H1 (cell line): ENCODE measurements around the gene SLIT3. TPM values are rescaled to one million over a fixed set of nuclear protein-coding genes. Genes with fewer than 3 reads are reported as not detected.

ENCODE experiments used
- CTCF ChIA-PET: fragments of 300-600 bp; sonication (Branson Sonifier 250); formaldehyde crosslinking; loops from one replicate; lab custom pipeline; 2021; ENCODE audit not compliant: partially characterized antibody; lab: Charles Lee
- POLR2A ChIA-PET: fragments of 300-600 bp; sonication (Branson Sonifier 250); formaldehyde crosslinking; loops from one replicate; lab custom pipeline; 2021; ENCODE audit warnings: inconsistent platforms; ENCODE audit not compliant: partially characterized antibody; lab: Charles Lee
- DNase-seq, 2 experiments: peaks; one replicate each; pipeline versions ENCODE4 v3.0.0 to v3.0.0-alpha.2; 2010 to 2022; ENCODE audit warnings: low spot score in 2 of 2, low read depth in 1 of 2, mixed read lengths in 1 of 2
- FAIRE-seq: peaks from 2 replicates; lab custom pipeline; 2011; peaks lifted over from hg19 to GRCh38; lab: Jason Lieb, UNC
- H2AFZ ChIP-seq: 2 replicates; pipeline ENCODE4 v1.8.1; 2012; ENCODE audit warnings: low read length, inconsistent platforms
- H2AK5ac ChIP-seq: 2 replicates; pipeline ENCODE4 v1.6.1; 2013; ENCODE audit warnings: low read depth, low read length
- H2BK120ac ChIP-seq: replicated peaks from 2 replicates; pipeline ENCODE3; 2013; ENCODE audit warnings: low read depth, low read length, inconsistent platforms
- H2BK12ac ChIP-seq: 2 replicates; pipeline ENCODE4 v1.6.1; 2013; ENCODE audit warnings: low read depth, low read length
- H2BK15ac ChIP-seq: 2 replicates; pipeline ENCODE4 v1.6.1; 2013; ENCODE audit warnings: low read length
- H2BK20ac ChIP-seq: 2 replicates; pipeline ENCODE4 v1.6.1; 2013; ENCODE audit warnings: low read length
- H2BK5ac ChIP-seq: 2 replicates; pipeline ENCODE4 v1.6.1; 2013; ENCODE audit warnings: low read depth, low read length
- H3K14ac ChIP-seq: 2 replicates; pipeline ENCODE4 v1.6.1; 2013; ENCODE audit warnings: inconsistent platforms; ENCODE audit not compliant: insufficient read length
- H3K18ac ChIP-seq: 2 replicates; pipeline ENCODE4 v1.6.1; 2013; ENCODE audit warnings: low read length; ENCODE audit errors: extremely low read depth
- H3K23ac ChIP-seq: 2 replicates; pipeline ENCODE4 v1.6.1; 2013; ENCODE audit warnings: inconsistent platforms; ENCODE audit not compliant: insufficient read length
- H3K23me2 ChIP-seq: 2 replicates; pipeline ENCODE4 v1.6.1; 2013; ENCODE audit warnings: low read depth, low read length
- H3K27ac ChIP-seq: 2 replicates; pipeline ENCODE4 v1.6.1; 2011; ENCODE audit warnings: low read depth, low read length, inconsistent platforms
- H3K27me3 ChIP-seq, 4 experiments: replicated peaks in 1 of 4; 1 replicate in 1 of 4; 2 replicates in 3 of 4; pipeline versions ENCODE4 v1.6.1 to v1.8.1; 2011 to 2013; ENCODE audit warnings: low read length in 3 of 4, mild to moderate bottlenecking in 3 of 4, inconsistent platforms in 2 of 4, mixed read lengths in 2 of 4, moderate library complexity in 1 of 4; ENCODE audit not compliant: control insufficient read depth in 3 of 4, insufficient read depth in 3 of 4; ENCODE audit errors: extremely low read depth in 1 of 4
- H3K36me3 ChIP-seq, 4 experiments: 2 replicates each; pipeline versions ENCODE4 v1.6.1 to v1.8.1; 2011 to 2013; ENCODE audit warnings: mild to moderate bottlenecking in 4 of 4, low read length in 3 of 4, moderate library complexity in 2 of 4, control low read depth in 1 of 4, inconsistent platforms in 1 of 4; ENCODE audit not compliant: insufficient read depth in 4 of 4, control insufficient read depth in 2 of 4
- H3K4ac ChIP-seq: replicated peaks from 2 replicates; pipeline ENCODE3; 2013; ENCODE audit warnings: low read length, low read depth, mixed read lengths, inconsistent platforms; ENCODE audit not compliant: insufficient read length
- H3K4me1 ChIP-seq, 4 experiments: replicated peaks in 1 of 4; 1 replicate in 1 of 4; 2 replicates in 3 of 4; pipeline versions ENCODE4 v1.6.1 to v1.8.1; 2011 to 2013; ENCODE audit warnings: low read length in 3 of 4, inconsistent platforms in 2 of 4, mixed read lengths in 1 of 4; ENCODE audit not compliant: insufficient read depth in 4 of 4, control insufficient read depth in 3 of 4
- H3K4me2 ChIP-seq, 2 experiments: 2 replicates each; pipeline versions ENCODE4 v1.6.1 to v1.8.1; 2011 to 2013; ENCODE audit warnings: low read depth in 2 of 2, low read length in 2 of 2, control low read depth in 1 of 2, inconsistent platforms in 1 of 2, mild to moderate bottlenecking in 1 of 2; ENCODE audit not compliant: insufficient read depth in 1 of 2
- H3K4me3 ChIP-seq, 4 experiments: fragments of 200-600, 300-600 bp in 1 of 4; sonication (generic), shearing (Covaris generic), sonication (Bioruptor Twin) in 1 of 4; 2 replicates each; pipeline versions ENCODE4 v1.5.1 to v1.8.1; 2011 to 2016; ENCODE audit warnings: low read length in 4 of 4, low read depth in 3 of 4, control low read depth in 2 of 4, inconsistent platforms in 2 of 4, mild to moderate bottlenecking in 2 of 4, mixed read lengths in 1 of 4, moderate library complexity in 1 of 4; ENCODE audit not compliant: insufficient read depth in 2 of 4; ENCODE audit errors: extremely low read depth in 1 of 4
- H3K56ac ChIP-seq: replicated peaks from 2 replicates; pipeline ENCODE3; 2013; ENCODE audit warnings: low read depth, mild to moderate bottlenecking, mixed read lengths, low read length, inconsistent platforms; ENCODE audit not compliant: insufficient read length
- H3K79me1 ChIP-seq: 2 replicates; pipeline ENCODE4 v1.6.1; 2013; ENCODE audit warnings: low read depth, low read length, control low read depth
- H3K79me2 ChIP-seq, 2 experiments: 2 replicates each; pipeline versions ENCODE4 v1.6.1 to v1.8.1; 2012 to 2013; ENCODE audit warnings: low read length in 2 of 2, mild to moderate bottlenecking in 2 of 2, inconsistent platforms in 1 of 2; ENCODE audit not compliant: insufficient read depth in 2 of 2, control insufficient read depth in 1 of 2
- H3K9ac ChIP-seq, 4 experiments: replicated peaks in 1 of 4; 1 replicate in 1 of 4; 2 replicates in 3 of 4; pipeline versions ENCODE4 v1.6.1 to v1.8.1; 2011 to 2013; ENCODE audit warnings: low read depth in 3 of 4, low read length in 3 of 4, control low read depth in 2 of 4, mild to moderate bottlenecking in 2 of 4, moderate library complexity in 2 of 4, inconsistent platforms in 1 of 4; ENCODE audit errors: extremely low read depth in 1 of 4
- H3K9me3 ChIP-seq, 2 experiments: 2 replicates each; pipeline versions ENCODE4 v1.6.1 to v1.8.1; 2012 to 2013; ENCODE audit warnings: mild to moderate bottlenecking in 2 of 2, moderate library complexity in 2 of 2, control low read depth in 1 of 2, inconsistent platforms in 1 of 2, low read depth in 1 of 2, low read length in 1 of 2, mixed read lengths in 1 of 2; ENCODE audit not compliant: insufficient read depth in 2 of 2
- H4K20me1 ChIP-seq, 2 experiments: replicated peaks in 1 of 2; 2 replicates each; pipeline versions ENCODE3 to v1.8.1; 2011 to 2013; ENCODE audit warnings: inconsistent platforms in 2 of 2, low read length in 2 of 2, mild to moderate bottlenecking in 1 of 2; ENCODE audit not compliant: insufficient read depth in 2 of 2, control insufficient read depth in 1 of 2
- H4K5ac ChIP-seq: 2 replicates; pipeline ENCODE4 v1.6.1; 2013; ENCODE audit warnings: low read length, low read depth, mixed read lengths, inconsistent platforms; ENCODE audit not compliant: insufficient read length
- H4K8ac ChIP-seq: 2 replicates; pipeline ENCODE4 v1.8.0; 2013; ENCODE audit warnings: mild to moderate bottlenecking, moderate library complexity, low read length, inconsistent platforms; ENCODE audit not compliant: insufficient read depth; ENCODE audit errors: extremely low read depth
- H4K91ac ChIP-seq: replicated peaks from 2 replicates; pipeline ENCODE3; 2013; ENCODE audit warnings: low read length, mixed read lengths, inconsistent platforms; ENCODE audit not compliant: insufficient read length
- CBX8 ChIP-seq: fragments of 300-800, 300-1000 bp; sonication (generic); IDR thresholded peaks from 2 replicates; pipeline ENCODE4 v1.7.1; 2016; ENCODE audit warnings: low read depth, low read length, borderline replicate concordance
- EZH2 ChIP-seq: fragments of 200-600 bp; sonication (generic); IDR thresholded peaks from 2 replicates; pipeline ENCODE4 v1.7.1; 2012; ENCODE audit warnings: low read depth, mild to moderate bottlenecking, moderate library complexity, low read length, inconsistent platforms; ENCODE audit not compliant: severe bottlenecking
- HDAC2 ChIP-seq, 2 experiments: fragments of 300-600 bp in 1 of 2; sonication (generic) in 1 of 2; IDR thresholded peaks; 2 replicates each; pipeline ENCODE4 v1.6.1; 2011 to 2012; ENCODE audit warnings: low read depth in 2 of 2, low read length in 2 of 2, mild to moderate bottlenecking in 2 of 2, moderate library complexity in 2 of 2, borderline replicate concordance in 1 of 2, inconsistent platforms in 1 of 2
- MAFK ChIP-seq: IDR thresholded peaks from 2 replicates; pipeline ENCODE4 v1.6.1; 2012; ENCODE audit warnings: low read depth, mild to moderate bottlenecking, improper control_type of control experiment, low read length
- NRF1 ChIP-seq: IDR thresholded peaks from 2 replicates; pipeline ENCODE4 v1.6.1; 2011; ENCODE audit warnings: mild to moderate bottlenecking, low read depth, low read length, improper control_type of control experiment
- POLR2A ChIP-seq, 2 experiments: IDR thresholded peaks; 1 replicate in 1 of 2; 2 replicates in 1 of 2; pipeline ENCODE4 v1.6.1; 2011; ENCODE audit warnings: low read depth in 2 of 2, low read length in 2 of 2, mild to moderate bottlenecking in 2 of 2; ENCODE audit errors: control extremely low read depth in 1 of 2
- POLR2AphosphoS5 ChIP-seq: IDR thresholded peaks from 2 replicates; pipeline ENCODE4 v1.6.1; 2011; ENCODE audit warnings: low read depth, low read length
- RBBP5 ChIP-seq: IDR thresholded peaks from 2 replicates; pipeline ENCODE4 v1.7.1; 2012; ENCODE audit warnings: low read depth, mild to moderate bottlenecking, inconsistent platforms, low read length, moderate library complexity, borderline replicate concordance
- RXRA ChIP-seq: IDR thresholded peaks from 2 replicates; pipeline ENCODE4 v1.6.1; 2011; ENCODE audit warnings: low read depth, mild to moderate bottlenecking, low read length, moderate library complexity; ENCODE audit not compliant: insufficient read depth
- SP1 ChIP-seq: IDR thresholded peaks from 2 replicates; pipeline ENCODE4 v1.6.1; 2011; ENCODE audit warnings: low read depth, low read length
- SP4 ChIP-seq: IDR thresholded peaks from 2 replicates; pipeline ENCODE4 v1.6.1; 2012; ENCODE audit warnings: low read length, inconsistent platforms
- TAF7 ChIP-seq: optimal IDR thresholded peaks from 2 replicates; pipeline ENCODE3; 2011; ENCODE audit warnings: low read depth, mild to moderate bottlenecking, inconsistent platforms, low read length, moderate library complexity, borderline replicate concordance
- TEAD4 ChIP-seq: IDR thresholded peaks from 2 replicates; pipeline ENCODE4 v1.6.1; 2012; ENCODE audit warnings: low read depth, low read length, inconsistent platforms, mixed read lengths
- USF2 ChIP-seq: IDR thresholded peaks from 2 replicates; pipeline ENCODE4 v1.6.1; 2011; ENCODE audit warnings: low read length, improper control_type of control experiment
- WGBS, 2 experiments: shearing (Covaris generic) in 1 of 2; methylation state at CpG; one replicate each; pipeline versions ENCODE4 v1.1.6 to v1.1.7; 2013 to 2015; ENCODE audit warnings: low lambda C conversion rate in 2 of 2, mixed read lengths in 2 of 2, inconsistent platforms in 1 of 2, low coverage in 1 of 2, missing lambda C conversion rate in 1 of 2; ENCODE audit not compliant: insufficient replicate concordance in 2 of 2, insufficient coverage in 1 of 2, insufficient read length in 1 of 2; ENCODE audit errors: extremely low coverage in 1 of 2, missing lambda C conversion rate in 1 of 2; 5-methylcytosine and 5-hydroxymethylcytosine counted together
- polyA plus RNA-seq, 7 experiments: library from polyadenylated mRNA; depleted of rRNA in 3 of 7; stranded (reverse) in 5 of 7; unstranded in 2 of 7; fragments of >200 nt in 5 of 7; fragments of 200-250 nt in 2 of 7; gene quantifications; 1 replicate in 5 of 7; 2 replicates in 1 of 7; 4 replicates in 1 of 7; pipeline versions ENCODE4 v1.2.1 to v1.2.3, GENCODE V29; 2011 to 2013; ENCODE audit warnings: missing spikeins in 2 of 7, mixed read lengths in 2 of 7
- total RNA-seq: library from RNA; stranded (reverse); fragmentation: NEBNext Ultra II Directional; extraction: Animal tissue kit (Norgen Biotek cat#: 25700); gene quantifications from 2 replicates; pipeline ENCODE4 v1.2.1, GENCODE V29; 2021

SLIT3 gene
- total and polyA plus RNA-seq, 2 of the 8 experiments (the other 6 are each of a cell fraction or from before 2014, with no cell fraction given), result 1.1 to 1.2 TPM

GRCh38 chr5:168951356-168951755 lies 349.6 kb downstream of the SLIT3 start:
- ChIA-PET POLR2A (no interaction called here), CTCF (interaction anchor here (0.7 to 1.0 kb wide), 2 partner anchors 153 to 252 kb away, joined by 3 read pairs; no protein-coding TSS in a partner anchor)
- Histone ChIP-seq H2BK20ac (no peak overlapping the region), H3K18ac (no peak overlapping the region), H2AK5ac (no peak overlapping the region), H3K23me2 (no peaks in the 10 kb centered on the region), H3K9ac (no peak overlapping the region), H2BK120ac (no peak overlapping the region), H3K36me3 (no peaks in the 10 kb centered on the region), H3K14ac (no peak overlapping the region), H3K9me3 (no peaks in the 10 kb centered on the region), H3K4ac (no peak overlapping the region), H2BK12ac (no peak overlapping the region), H3K79me2 (no peaks in the 10 kb centered on the region), H2BK15ac (no peak overlapping the region), H4K5ac (no peak overlapping the region), H3K56ac (no peak overlapping the region), H2BK5ac (no peak overlapping the region), H3K4me3 (no peak overlapping the region), H4K8ac (no peak overlapping the region), H3K23ac (no peak overlapping the region), H3K79me1 (no peaks in the 10 kb centered on the region), H3K4me2 (no peak overlapping the region), H3K4me1 (no peaks in the 10 kb centered on the region), H4K91ac (no peak overlapping the region), H3K27ac (no peak overlapping the region), H4K20me1 (no peaks in the 10 kb centered on the region), H2AFZ (no peak overlapping the region), H3K27me3 (no peaks in the 10 kb centered on the region)
- DNase-seq (no peak), FAIRE-seq (no peak)
- 100% methylated on average over 1 of the region's 1 CpG; no CpG with 5 or more reads in 1 of the 2 experiments for WGBS, 2 experiments
- TF ChIP-seq NRF1 (no peak), POLR2AphosphoS5 (no peak), USF2 (no peak), MAFK (no peak), SP4 (no peak), SP1 (no peak), HDAC2 (IDR thresholded peaks at IDR 0.05; ENCODE audit: borderline replicate concordance in 1 of 2, low read depth in 2 of 2, low read length in 2 of 2) (no peak), TEAD4 (no peak), TAF7 (no peak), CBX8 (no peak), EZH2 (no peak), RXRA (no peak), RBBP5 (no peak), POLR2A (IDR thresholded peaks at IDR 0.05; ENCODE audit: control extremely low read depth in 1 of 2, low read depth in 2 of 2, low read length in 2 of 2) (no peak)
